ENCODE measurements around the gene MRPL38.
"Not testable (repeated sequence)": the region's sequence is repeated elsewhere in the genome, so short reads cannot be mapped to it uniquely, and the experiment has no call there.

The MRPL38 gene

GRCh38 chr17:75897160-75898019 is 7.3 kb downstream of the MRPL38 start:
- DNase-seq, result peak in 5 of 51 donors; percentile 51 to 64 (median 60)

GRCh38 chr17:75896415-75897159 is 8.1 kb downstream of the MRPL38 start, which contains the start of gene TRIM65:
Gene TRIM65, minus strand, starts transcription at chr17:75896951. Its CDS starts 14 bp downstream, at chr17:75896937.
- peak in 50 of 51 donors; percentile 26 to 87 (median 76) for DNase-seq

DNA sequence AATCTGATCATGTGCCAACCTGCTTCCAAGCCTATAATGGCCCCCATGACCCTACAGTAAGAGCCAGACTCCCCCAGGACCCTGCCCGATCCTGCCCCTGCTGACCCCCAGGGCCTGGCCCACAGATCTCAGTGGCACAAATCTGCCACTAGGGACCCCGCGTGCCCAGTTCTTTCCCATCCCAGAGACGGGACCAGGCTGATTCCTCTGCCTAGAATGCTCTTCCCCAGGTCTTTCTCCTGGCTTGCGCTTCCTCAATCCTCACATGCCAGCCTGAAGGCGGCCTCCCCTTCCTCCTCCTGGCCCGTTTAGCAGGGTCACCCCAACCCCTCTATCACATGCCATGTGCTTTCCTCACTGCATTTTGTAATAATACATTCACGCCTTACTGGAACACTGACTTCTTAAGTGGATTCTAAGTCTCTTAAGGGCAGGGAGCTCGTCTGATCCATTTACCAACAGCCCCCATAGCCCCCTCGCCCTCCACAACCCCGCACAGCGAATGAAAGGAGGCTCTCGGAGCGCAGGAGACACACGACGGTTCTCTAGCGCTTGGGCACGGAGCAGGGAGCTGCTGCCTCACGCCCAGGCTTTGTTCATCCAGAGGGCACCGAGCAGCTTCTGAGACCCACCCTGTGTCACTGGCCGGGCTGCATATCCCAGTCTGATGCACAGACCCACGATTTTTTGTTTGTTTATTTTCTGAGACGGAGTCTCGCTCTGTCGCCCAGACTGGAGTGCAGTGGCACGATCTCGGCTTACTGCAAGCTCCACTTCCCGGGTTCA is 9.1 kb downstream of the MRPL38 start:
- DNase-seq, result no peak

- DNase-seq, result no peak
Measured at GRCh38 chr17:75894049-75894733, 10.5 kb downstream of the MRPL38 start.

- DNase-seq, result no peak
Measured at GRCh38 chr17:75893305-75894048, 11.2 kb downstream of the MRPL38 start.

GRCh38 chr17:75892556-75893224 is 12.0 kb downstream of the MRPL38 start:
- DNase-seq, result peak in 22 of 51 donors; percentile 18 to 81 (median 50)

DNA sequence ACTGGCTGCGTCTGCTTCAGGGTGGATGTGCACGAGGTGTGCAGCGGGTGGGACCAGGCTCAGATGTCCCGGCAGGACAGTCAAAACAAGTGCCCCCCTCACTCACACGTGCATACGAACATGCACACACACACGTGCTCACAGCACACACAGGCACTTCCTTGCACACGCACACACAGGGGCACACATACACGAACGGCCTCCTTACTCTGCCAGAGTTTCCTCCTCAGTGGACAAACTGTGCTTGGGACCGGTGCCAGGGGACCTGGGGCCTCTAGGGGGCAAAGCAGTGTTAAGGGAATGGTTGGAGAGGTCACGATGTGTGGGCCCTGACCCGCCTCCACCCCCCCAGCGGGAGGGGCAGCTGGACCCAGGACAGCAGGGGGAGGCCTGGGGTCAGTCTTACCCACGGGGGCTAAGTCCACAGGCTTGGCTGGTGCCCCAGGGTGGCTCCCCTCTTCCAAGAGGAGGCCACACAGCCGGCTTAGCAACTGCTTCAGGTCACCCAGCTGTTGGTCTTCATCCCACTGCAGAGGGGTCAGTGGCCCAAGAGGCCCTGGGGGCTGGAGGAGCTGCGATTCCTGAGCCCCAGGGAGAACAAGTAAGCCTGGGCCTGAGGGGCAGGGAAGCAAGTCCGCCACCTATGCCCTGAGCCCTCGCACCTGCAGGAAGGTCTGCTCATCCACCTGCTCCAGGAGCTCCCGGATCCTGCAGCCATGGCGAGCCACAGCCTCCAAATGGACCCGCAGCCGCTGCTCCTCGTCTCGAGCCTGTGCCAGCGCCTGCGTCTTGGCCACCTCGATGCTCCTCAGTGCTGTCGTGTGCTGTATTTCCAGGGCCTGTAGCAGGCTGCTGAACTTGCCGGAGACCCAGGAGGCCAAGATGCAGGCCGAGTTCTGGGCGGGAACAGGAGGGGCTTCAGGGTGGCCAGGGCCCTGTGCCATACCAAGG is 12.8 kb downstream of the MRPL38 start:
- no peak for DNase-seq

DNA sequence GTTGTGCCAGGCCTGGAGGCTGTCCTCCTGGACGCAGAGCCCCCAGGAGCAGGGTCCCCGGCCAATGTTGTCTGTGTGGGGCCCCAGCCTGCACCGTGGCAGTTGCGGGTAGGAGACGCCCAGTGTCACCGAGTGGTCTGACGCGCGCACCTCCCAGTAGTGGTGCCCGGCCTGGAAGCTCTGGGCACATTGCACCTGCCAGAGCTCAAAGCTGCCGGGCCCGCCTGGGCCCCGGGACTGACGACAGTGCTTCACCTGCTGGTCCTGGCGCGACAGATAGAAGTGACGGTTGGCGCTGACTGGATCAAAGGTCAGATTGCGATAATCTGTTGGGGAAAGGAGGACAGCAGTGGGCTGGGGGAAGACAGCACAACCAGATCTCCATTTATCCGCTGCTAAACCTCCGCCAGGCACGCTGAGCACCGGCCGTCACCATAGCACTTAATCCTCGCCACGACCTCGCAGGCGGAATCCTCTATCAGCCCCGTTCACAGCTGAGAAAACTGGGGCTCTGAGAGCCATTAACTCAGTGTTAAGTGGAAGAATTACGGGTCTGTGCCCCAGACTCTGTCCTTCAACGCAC is 13.6 kb downstream of the MRPL38 start:
- no peak for DNase-seq

GRCh38 chr17:75889454-75889853 is 15.2 kb downstream of the MRPL38 start:
- no peak for DNase-seq

DNA sequence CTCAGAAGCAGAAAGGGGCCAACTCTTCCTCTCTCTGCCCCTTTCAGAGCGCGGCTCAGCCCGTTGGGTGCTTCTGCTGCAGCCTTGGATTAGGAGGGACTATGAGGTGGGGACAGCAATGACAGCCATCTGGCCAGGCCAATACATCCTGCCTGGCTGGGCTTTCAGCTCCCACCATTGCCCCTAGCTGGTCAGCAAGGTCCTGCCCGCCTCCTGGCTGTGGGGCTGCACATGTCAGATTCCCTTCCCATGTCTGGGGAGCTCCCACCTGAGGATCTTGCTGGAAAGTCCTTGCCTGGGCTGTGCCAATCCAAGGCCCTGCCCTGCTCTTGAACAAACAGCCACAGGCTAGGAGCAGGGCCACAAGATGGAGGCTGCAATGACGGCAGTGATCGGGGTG is 16.2 kb downstream of the MRPL38 start:
- no peak for DNase-seq

DNA sequence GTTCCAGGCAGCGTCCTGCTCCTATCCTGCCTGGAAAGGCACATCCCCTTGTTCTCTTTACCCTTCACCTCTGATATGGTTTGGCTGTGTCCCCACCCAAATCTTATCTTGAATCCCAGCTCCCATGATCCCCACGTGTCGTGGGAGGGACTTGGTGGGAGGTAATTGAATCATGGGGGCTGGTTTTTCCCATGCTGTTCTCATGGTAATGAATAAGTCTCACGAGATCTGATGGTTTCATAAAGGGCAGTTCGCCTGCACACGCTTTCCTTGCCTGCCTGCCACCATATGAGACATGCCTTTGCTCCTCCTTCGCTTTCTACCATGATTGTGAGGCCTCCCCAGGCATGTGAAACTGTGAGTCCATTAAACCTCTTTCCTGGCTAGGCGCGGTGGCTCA is 18.8 kb downstream of the MRPL38 start:
- not testable (repeated sequence) for DNase-seq

- DNase-seq, result no peak
Measured at GRCh38 chr17:75885431-75885830, 19.3 kb downstream of the MRPL38 start.

- no peak for DNase-seq
Measured at GRCh38 chr17:75881678-75882454, 22.8 kb downstream of the MRPL38 start.

DNA sequence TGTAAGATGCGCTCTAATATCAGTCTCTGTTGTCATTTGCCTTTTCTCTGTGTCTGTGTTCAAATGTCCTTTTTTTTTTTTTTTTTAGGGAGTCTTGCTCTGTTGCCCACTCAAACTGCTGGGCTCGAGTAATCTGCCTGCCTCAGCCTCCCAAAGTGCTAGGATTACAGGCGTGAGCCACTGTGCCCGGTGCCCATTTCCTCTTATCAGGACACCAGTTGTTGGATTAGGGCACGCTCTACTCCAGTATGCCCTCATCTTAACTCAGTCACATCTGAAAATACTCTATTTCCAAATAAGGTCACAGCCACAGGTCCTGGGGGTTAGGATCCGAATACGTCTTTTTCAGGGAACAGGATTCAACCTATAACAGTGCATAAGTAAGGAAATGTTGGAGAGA is 24.4 kb downstream of the MRPL38 start:
- DNase-seq, result no peak

DNA sequence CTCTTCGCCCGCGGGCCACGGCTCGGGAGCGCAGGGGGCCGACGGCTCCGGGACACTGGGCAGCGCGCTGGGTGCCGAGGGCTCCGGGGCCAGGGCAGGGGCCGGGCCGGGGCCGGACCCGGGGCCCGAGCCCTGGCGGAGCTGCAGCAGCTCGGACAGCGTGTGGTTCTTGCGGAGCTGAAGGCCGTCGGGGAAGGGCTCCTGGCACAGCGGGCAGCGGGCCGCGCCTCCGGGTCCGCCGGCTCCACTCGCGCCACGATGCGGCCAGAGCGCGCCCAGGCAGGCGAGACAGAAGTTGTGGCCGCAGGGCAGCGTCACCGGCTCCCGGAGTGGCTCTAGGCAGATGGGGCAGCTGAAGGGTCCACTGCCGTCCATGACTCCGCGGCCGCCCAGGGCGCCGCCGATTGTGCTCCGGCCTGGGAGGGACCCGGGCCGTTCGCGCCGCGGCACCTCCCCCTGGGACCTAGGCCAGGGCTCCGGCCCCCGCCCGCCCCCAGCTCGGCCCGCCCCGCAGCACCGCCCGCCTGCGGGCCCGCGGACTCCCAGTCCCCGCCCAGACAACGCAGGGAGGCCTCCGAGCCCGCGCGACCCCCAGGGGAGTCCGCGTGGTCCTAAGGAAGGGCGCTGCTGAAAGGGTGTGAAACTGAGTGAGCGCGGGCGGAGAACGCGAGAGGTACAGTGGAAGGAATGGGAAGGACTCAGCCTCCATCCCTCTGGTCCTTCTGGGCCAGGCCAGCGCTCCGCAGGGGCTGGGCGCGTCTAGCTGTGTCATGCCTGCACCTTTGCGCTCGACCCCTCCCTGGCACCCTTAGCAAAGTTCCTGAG is 26.3 kb downstream of the MRPL38 start, which contains the start of gene TRIM47:
TSS of gene TRIM47 (minus strand) at position 408 of the 825 bp plus-strand sequence. CDS start at position 375, 33 bp downstream.
- DNase-seq, result peak in 42 of 51 donors; percentile 20 to 81 (median 56)

DNA sequence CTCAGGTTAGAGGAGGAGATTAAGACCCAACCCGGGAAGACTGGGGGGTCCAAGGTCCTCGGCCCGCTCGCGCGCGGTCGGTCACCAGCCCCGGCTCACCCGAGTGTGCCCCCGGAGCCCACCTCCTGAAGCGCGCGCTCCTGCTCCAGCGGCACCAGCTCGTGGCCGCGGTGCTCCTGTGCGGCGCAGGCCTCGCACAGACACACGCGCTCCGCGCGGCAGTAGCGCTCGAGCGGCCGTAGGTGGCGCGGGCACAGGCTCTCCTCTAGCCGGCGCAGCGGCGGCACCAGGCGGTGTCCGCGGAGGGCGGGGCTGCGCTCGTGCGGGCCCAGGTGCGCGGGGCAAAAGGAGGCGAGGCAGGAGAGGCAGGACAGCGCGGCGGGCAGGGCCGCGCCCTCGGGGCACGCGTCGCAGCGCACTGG is 26.9 kb downstream of the MRPL38 start:
- peak in 27 of 51 donors; percentile 19 to 74 (median 56) for DNase-seq

Measured in hypothalamus (tissue), 51 donors.